Measurements from ENCODE around the gene SLC25A47. TPM values are rescaled to one million over a fixed set of nuclear protein-coding genes. Genes with fewer than 3 reads are reported as not detected.

The SLC25A47 gene
- total and polyA plus RNA-seq, 2 of the 4 experiments (the other 2 are of a cell fraction), result not detected

DNA sequence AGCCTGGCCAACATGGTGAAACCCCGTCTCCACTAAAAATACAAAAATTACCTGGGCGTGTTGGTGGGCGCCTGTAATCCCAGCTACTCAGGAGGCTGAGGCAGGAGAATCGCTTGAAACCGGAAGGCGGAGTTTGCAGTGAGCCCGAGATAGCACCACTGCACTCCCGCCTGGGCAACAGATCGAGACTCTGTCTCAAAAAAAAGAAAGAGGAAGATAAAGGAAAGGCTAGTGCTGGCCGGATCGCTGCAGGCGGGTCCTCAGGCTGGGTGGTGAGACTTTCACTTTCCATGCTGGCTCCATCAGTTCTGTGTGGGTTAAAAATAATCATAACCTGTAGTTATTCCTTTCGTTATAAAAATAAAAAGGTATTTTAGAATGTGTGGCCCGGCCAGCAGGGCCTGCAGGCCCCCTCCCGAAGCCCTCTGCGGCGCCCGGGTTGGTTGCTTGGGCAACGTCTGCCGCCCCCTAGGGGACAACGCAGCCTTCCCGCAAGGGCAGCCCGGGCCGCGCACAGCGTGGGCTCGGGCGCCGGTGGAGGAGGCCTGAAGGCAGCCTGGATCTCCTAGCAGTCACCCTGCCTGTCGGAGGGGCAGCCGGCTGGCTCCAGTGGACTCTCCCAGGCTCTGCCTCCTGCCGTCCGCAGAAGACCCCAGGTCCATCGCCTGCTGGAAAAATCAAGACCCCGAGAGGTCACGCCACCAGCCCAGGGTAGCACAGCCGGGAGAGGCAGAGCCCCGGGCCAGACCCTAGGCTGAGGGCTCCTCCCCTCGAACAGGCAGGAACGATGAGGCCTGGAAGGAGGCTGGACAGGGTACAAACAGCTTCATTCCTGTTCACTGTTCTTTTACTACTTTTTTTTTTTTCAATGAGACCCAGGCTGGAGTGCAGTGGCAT is 5.0 kb upstream of the SLC25A47 start:
- peak; percentile 91 for ATAC-seq (ENCODE audit: low read depth)
- no peaks in the 10 kb centered on the region for H3K9me3 ChIP-seq (ENCODE audit: control insufficient read depth, insufficient read depth, low read length)
- WGBS, 2 experiments (ENCODE audit: extremely low coverage in 2 of 2, insufficient read length in 1 of 2), result 41% methylated on average over 16 of the region's 40 CpGs; no CpG with 5 or more reads in 1 of the 2 experiments
- peak overlapping the region; percentile 83 for H2AFZ ChIP-seq (replicated peaks; ENCODE audit: low read length, poor library complexity)
- intact Hi-C loops (cut with micrococcal nuclease) (no loop called here), dilution Hi-C loops (cut with HindIII; ENCODE audit: low sequenced_read_pairs, unreplicated experiment) (no loop called here), in situ Hi-C loops (cut with MboI; ENCODE audit: low sequenced_read_pairs) (no loop called here)
- peak; percentile 26 for DNase-seq
- H3K4ac ChIP-seq (ENCODE audit: low read depth, low read length), result peak overlapping the region; percentile 60; the same call in 1 of the 2 replicates
- no peaks in the 10 kb centered on the region; the same call in 1 of the 2 replicates for H3K27me3 ChIP-seq (ENCODE audit: control insufficient read depth, insufficient read depth, low read length)
- H3K9ac ChIP-seq (ENCODE audit: low read depth, low read length), result no peak overlapping the region; the same call in 1 of the 2 replicates
- ChIA-PET CTCF (interaction anchor here (0.8 kb wide), 2 partner anchors 8 to 21 kb away, joined by 3 read pairs; no protein-coding TSS in a partner anchor), POLR2A (ENCODE audit: unreplicated experiment) (no interaction called here)
- H3K27ac ChIP-seq (ENCODE audit: insufficient read depth, low read length), result no peak overlapping the region
- no peak overlapping the region for H2BK20ac ChIP-seq (ENCODE audit: low read depth, low read length)
- H4K20me1 ChIP-seq (ENCODE audit: insufficient read depth, low read length), result no peaks in the 10 kb centered on the region
- H4K91ac ChIP-seq (ENCODE audit: insufficient read depth, low read depth, low read length), result no peak overlapping the region
- peak overlapping the region; percentile 15; the same call in 1 of the 2 replicates for H2BK120ac ChIP-seq (ENCODE audit: low read depth, low read length)
- no peak overlapping the region for H3K18ac ChIP-seq (ENCODE audit: low read depth, low read length)
- peak overlapping the region; percentile 54 to 69; a peak in 2 of 4 replicates for H4K8ac ChIP-seq (ENCODE audit: low read depth in 2 of 2, low read length in 2 of 2)
- no peaks in the 10 kb centered on the region for H3K36me3 ChIP-seq (ENCODE audit: control insufficient read depth, insufficient read depth, low read length)
- H3K23ac ChIP-seq (ENCODE audit: low read depth, low read length), result no peak overlapping the region
- H3K14ac ChIP-seq (replicated peaks; ENCODE audit: low read depth, low read length), result peak overlapping the region; percentile 9; the same call in 1 of the 2 replicates
- H3K9me1 ChIP-seq (ENCODE audit: insufficient read depth, low read length), result no peaks in the 10 kb centered on the region
- peak overlapping the region; percentile 29; the same call in 1 of the 2 replicates for H4K5ac ChIP-seq (ENCODE audit: low read depth, low read length)
- H2AK5ac ChIP-seq (ENCODE audit: low read depth, low read length), result no peak overlapping the region
- no peaks in the 10 kb centered on the region for H3K79me1 ChIP-seq (ENCODE audit: low read depth in 1 of 2, low read length in 2 of 2)
- H3K4me2 ChIP-seq (ENCODE audit: low read depth, low read length), result 0 out of 2 replicates have a peak overlapping the region, but pooled peaks have one; percentile 25
- H2BK5ac ChIP-seq (ENCODE audit: low read depth, low read length, poor library complexity, severe bottlenecking), result no peak overlapping the region
- H2AK9ac ChIP-seq (replicated peaks; ENCODE audit: low read depth, low read length, poor library complexity), result peak overlapping the region; percentile 78
- no peak overlapping the region for H3K4me3 ChIP-seq (ENCODE audit: insufficient read depth, low read depth, low read length)
- BruUV-seq (replicated peaks), result no TSS peak
- H3K4me1 ChIP-seq (ENCODE audit: control insufficient read depth, insufficient read depth, low read length), result peaks cover 2% of the 10 kb centered on the region; the same call in 1 of the 2 replicates
- H2BK15ac ChIP-seq (ENCODE audit: low read depth, low read length), result no peak overlapping the region
- H3K56ac ChIP-seq (ENCODE audit: extremely low read depth, insufficient read depth, low read length), result no peak overlapping the region
- TF ChIP-seq, protein P1, sequence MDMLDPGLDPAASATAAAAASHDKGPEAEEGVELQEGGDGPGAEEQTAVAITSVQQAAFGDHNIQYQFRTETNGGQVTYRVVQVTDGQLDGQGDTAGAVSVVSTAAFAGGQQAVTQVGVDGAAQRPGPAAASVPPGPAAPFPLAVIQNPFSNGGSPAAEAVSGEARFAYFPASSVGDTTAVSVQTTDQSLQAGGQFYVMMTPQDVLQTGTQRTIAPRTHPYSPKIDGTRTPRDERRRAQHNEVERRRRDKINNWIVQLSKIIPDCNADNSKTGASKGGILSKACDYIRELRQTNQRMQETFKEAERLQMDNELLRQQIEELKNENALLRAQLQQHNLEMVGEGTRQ (IDR thresholded peaks at IDR 0.05; ENCODE audit: low read depth, low read length), result no peak
- TF ChIP-seq ELK1 (IDR thresholded peaks at IDR 0.05; ENCODE audit: borderline replicate concordance, low read depth, low read length), result no peak
- no peak for TF ChIP-seq FOS (IDR thresholded peaks at IDR 0.05; ENCODE audit: low read depth, low read length)
- no peak for TF ChIP-seq CEBPB (IDR thresholded peaks at IDR 0.05; ENCODE audit: low read depth, low read length)
- no peak for TF ChIP-seq CHD1 (IDR thresholded peaks at IDR 0.05; ENCODE audit: low read depth, low read length)
- no peak for TF ChIP-seq MAFK (IDR thresholded peaks at IDR 0.05; ENCODE audit: low read depth, low read length)
- peak; percentile 16; the same call in 1 of the 2 replicates for TF ChIP-seq SMC3 (IDR thresholded peaks at IDR 0.05; ENCODE audit: low read depth, low read length)
- peak; percentile 46; the same call in 1 of the 2 replicates for TF ChIP-seq MAZ (IDR thresholded peaks at IDR 0.05; ENCODE audit: borderline replicate concordance, low read depth, low read length)
- no peak for TF ChIP-seq BHLHE40 (IDR thresholded peaks at IDR 0.05; ENCODE audit: low read depth, low read length)
- no peak for TF ChIP-seq POLR2A (IDR thresholded peaks at IDR 0.05; ENCODE audit: low read depth, low read length)
- no peak for TF ChIP-seq RFX5 (IDR thresholded peaks at IDR 0.05; ENCODE audit: low read depth, low read length)
- TF ChIP-seq RCOR1 (IDR thresholded peaks at IDR 0.05; ENCODE audit: insufficient replicate concordance, low read length), result no peak
- no peak for TF ChIP-seq NFE2L2 (IDR thresholded peaks at IDR 0.05; ENCODE audit: low read depth, low read length)
- peak; percentile 34 for TF ChIP-seq RAD21 (IDR thresholded peaks at IDR 0.05; ENCODE audit: low read length)
- TF ChIP-seq MXI1 (IDR thresholded peaks at IDR 0.05; ENCODE audit: borderline replicate concordance, low read depth, low read length), result no peak
